ENCODE measurements around the gene NEURL1B. TPM values are rescaled to one million over a fixed set of nuclear protein-coding genes. Genes with fewer than 3 reads are reported as not detected.

Gene NEURL1B
- total RNA-seq, 2 experiments from 2014 or later: 0.04 TPM; not detected in 1

- POLR2A ChIA-PET: no interaction called here
- CTCF ChIA-PET: interaction anchor here (1.1 to 1.8 kb wide), 2 partner anchors 212 to 247 kb away, joined by 3 to 6 read pairs; no protein-coding TSS in a partner anchor
Observed at GRCh38 chr5:172690258-172691075, 49.4 kb downstream of the NEURL1B start.

GRCh38 chr5:172691886-172692285, 50.8 kb downstream of the NEURL1B start:
- ChIA-PET POLR2A (no interaction called here), CTCF (interaction anchor here (0.9 kb wide), 1 partner anchor 10 kb away, joined by 3 read pairs; no protein-coding TSS in a partner anchor)

- ChIA-PET POLR2A (no interaction called here), CTCF (interaction anchor here (0.9 kb wide), 1 partner anchor 11 kb away, joined by 3 read pairs; no protein-coding TSS in a partner anchor)
Observed at GRCh38 chr5:172692451-172692850, 51.4 kb downstream of the NEURL1B start.

GRCh38 chr5:172692981-172693380, 51.9 kb downstream of the NEURL1B start:
- ChIA-PET POLR2A (no interaction called here), CTCF (interaction anchor here (0.9 kb wide), 1 partner anchor 11 kb away, joined by 3 read pairs; no protein-coding TSS in a partner anchor)

- CTCF ChIA-PET: no interaction called here
- POLR2A ChIA-PET: interaction anchor here (0.7 kb wide), 1 partner anchor 232 kb away, joined by 5 read pairs; no protein-coding TSS in a partner anchor
Observed at GRCh38 chr5:172694061-172694460, 53.0 kb downstream of the NEURL1B start.

GRCh38 chr5:172694541-172694940, 53.5 kb downstream of the NEURL1B start:
- ChIA-PET POLR2A (interaction anchor here (0.7 kb wide), 1 partner anchor 233 kb away, joined by 5 read pairs; no protein-coding TSS in a partner anchor), CTCF (interaction anchor here (2.8 kb wide), 1 partner anchor 18 kb away, joined by 7 read pairs; no protein-coding TSS in a partner anchor)

- POLR2A ChIA-PET: no interaction called here
- CTCF ChIA-PET: interaction anchor here (1.3 to 2.8 kb wide), 2 partner anchors 17 to 20 kb away, joined by 4 to 7 read pairs; no protein-coding TSS in a partner anchor
Observed at GRCh38 chr5:172695232-172696054, 54.4 kb downstream of the NEURL1B start.

GRCh38 chr5:172696171-172696849, 55.2 kb downstream of the NEURL1B start:
- POLR2A ChIA-PET: no interaction called here

GRCh38 chr5:172697123-172698121, 56.4 kb downstream of the NEURL1B start:
- CTCF ChIA-PET: interaction anchor here (0.6 to 2.9 kb wide), 23 partner anchors 10 to 545 kb away, joined by 3 to 17 read pairs (median 3); no protein-coding TSS in a partner anchor
- POLR2A ChIA-PET: interaction anchor here (0.6 kb wide), 1 partner anchor 203 kb away, joined by 6 read pairs; no protein-coding TSS in a partner anchor

More at GRCh38 chr5:172696171-172696849, 55.2 kb downstream of the NEURL1B start:
- CTCF ChIA-PET: interaction anchor here (0.9 to 2.9 kb wide), 9 partner anchors 11 to 250 kb away, joined by 3 to 17 read pairs (median 4); no protein-coding TSS in a partner anchor

GRCh38 chr5:172699423-172699822, 58.4 kb downstream of the NEURL1B start:
- ChIA-PET POLR2A (no interaction called here), CTCF (interaction anchor here (1.4 kb wide), 1 partner anchor 15 kb away, joined by 3 read pairs; no protein-coding TSS in a partner anchor)

- ChIA-PET CTCF (interaction anchor here (1.4 kb wide), 1 partner anchor 14 kb away, joined by 3 read pairs; no protein-coding TSS in a partner anchor), POLR2A (no interaction called here)
Observed at GRCh38 chr5:172699999-172700364, 58.9 kb downstream of the NEURL1B start.

GRCh38 chr5:172700365-172701290, 59.6 kb downstream of the NEURL1B start:
- ChIA-PET POLR2A (no interaction called here), CTCF (interaction anchor here (1.4 to 1.5 kb wide), 2 partner anchors 14 to 258 kb away, joined by 3 to 4 read pairs; partner anchors contain the start of gene RPL26L1)

GRCh38 chr5:172701291-172701656, 60.2 kb downstream of the NEURL1B start:
- ChIA-PET POLR2A (no interaction called here), CTCF (interaction anchor here (1.0 to 1.5 kb wide), 2 partner anchors 14 to 258 kb away, joined by 3 to 4 read pairs; partner anchors contain the start of gene RPL26L1)

- CTCF ChIA-PET: interaction anchor here (1.1 to 1.5 kb wide), 2 partner anchors 225 to 227 kb away, joined by 3 to 4 read pairs; no protein-coding TSS in a partner anchor
- POLR2A ChIA-PET: no interaction called here
Observed at GRCh38 chr5:172703952-172704351, 62.9 kb downstream of the NEURL1B start.

GRCh38 chr5:172705576-172706084, 64.6 kb downstream of the NEURL1B start:
- POLR2A ChIA-PET: no interaction called here
- CTCF ChIA-PET: interaction anchor here (1.1 to 2.0 kb wide), 2 partner anchors 226 to 253 kb away, joined by 4 to 10 read pairs; partner anchors contain the start of gene RPL26L1

GRCh38 chr5:172706796-172707195, 65.7 kb downstream of the NEURL1B start:
- POLR2A ChIA-PET: no interaction called here
- CTCF ChIA-PET: interaction anchor here (0.6 to 2.0 kb wide), 4 partner anchors 8 to 225 kb away, joined by 3 to 10 read pairs (median 4); no protein-coding TSS in a partner anchor
